Right atrium auricular region (tissue), 2 donors: ENCODE data around the gene COL8A2. TPM values are rescaled to one million over a fixed set of nuclear protein-coding genes. Genes with fewer than 3 reads are reported as not detected.

Experiments
- DNase-seq: peaks from one replicate; pipeline ENCODE4 v3.0.0-alpha.2; 2019; ENCODE audit warnings: low spot score
- H3K27ac ChIP-seq, 2 donors: fragments of 200-600 bp; sonication (generic); 1 replicate in 1 of 2; 2 replicates in 1 of 2; pipeline ENCODE4 v1.5.1; 2016 to 2019
- H3K27me3 ChIP-seq, 2 donors: fragments of 200-600 bp; sonication (generic); one replicate each; pipeline versions ENCODE4 v1.5.1 to v1.6.0; 2017 to 2019
- H3K36me3 ChIP-seq: fragments of 200-600 bp; sonication (generic); one replicate; pipeline ENCODE4 v1.5.1; 2016
- H3K4me1 ChIP-seq, 2 donors: fragments of 200-600 bp; sonication (generic); one replicate each; pipeline versions ENCODE4 v1.5.1 to v1.6.0; 2017 to 2019
- H3K4me3 ChIP-seq, 2 donors: fragments of 200-600 bp; sonication (generic); 1 replicate in 1 of 2; 2 replicates in 1 of 2; pipeline ENCODE4 v1.5.1; 2017 to 2019; ENCODE audit warnings: mild to moderate bottlenecking in 1 of 2, moderate library complexity in 1 of 2
- H3K9me3 ChIP-seq, 2 donors: fragments of 200-600 bp; sonication (generic); one replicate each; pipeline ENCODE4 v1.5.1; 2019
- total RNA-seq, 2 donors: library from RNA; depleted of rRNA; stranded (reverse); fragments of >200 nt; gene quantifications; one replicate each; pipeline ENCODE4 v1.1.0, GENCODE V29; 2016
- TF ChIP-seq, protein P1 (sequence below), 2 donors: fragments of 200-600 bp; sonication (generic); IDR thresholded peaks; one replicate each; pipeline ENCODE4 v1.5.1; 2019; ENCODE audit warnings: antibody characterized with exemption in 2 of 2

The COL8A2 gene
- total RNA-seq, 2 donors from 2014 or later = 3.5 to 4.5 TPM

DNA sequence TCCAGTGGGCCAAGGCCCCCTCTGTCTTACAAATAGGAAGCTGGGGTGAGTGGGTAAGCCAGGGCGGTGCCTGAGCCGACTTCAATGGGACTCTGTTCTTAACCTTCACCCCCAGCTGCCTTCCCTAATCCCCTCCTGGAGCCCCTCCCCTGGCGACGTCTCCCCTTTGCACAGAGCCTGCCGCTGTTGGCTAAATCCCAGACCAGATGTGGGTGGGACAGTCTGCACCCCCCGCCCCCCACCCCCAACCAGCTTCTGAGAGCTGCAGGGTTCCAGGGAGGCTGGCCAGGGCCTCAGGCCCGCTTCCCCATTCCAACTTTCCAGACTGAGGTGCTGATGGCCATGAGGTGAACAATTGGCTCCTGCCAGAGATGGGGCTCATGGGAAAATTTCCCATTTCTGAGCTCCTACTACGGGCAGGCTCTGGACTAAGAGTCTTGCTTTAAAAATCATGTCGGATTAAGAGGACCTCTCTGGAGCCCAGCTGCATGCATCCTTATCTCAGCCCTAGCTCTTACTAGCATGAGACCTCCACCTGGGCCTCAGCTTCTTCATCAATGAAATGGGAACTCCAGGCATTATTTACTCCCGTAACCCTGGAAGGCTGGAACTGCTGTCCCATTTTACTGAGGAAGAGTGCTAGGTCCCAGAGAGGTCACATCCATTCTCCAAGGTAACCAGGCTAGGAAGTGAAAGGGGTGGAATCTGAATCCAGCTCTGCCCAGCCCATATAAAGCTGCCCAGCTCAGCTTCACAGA is 6.4 kb downstream of the COL8A2 start:
- Histone ChIP-seq H3K36me3 (no peaks in the 10 kb centered on the region), H3K9me3 (no peaks in the 10 kb centered on the region), H3K27me3 (no peaks in the 10 kb centered on the region), H3K4me1 (peaks cover 0 to 30% of the 10 kb centered on the region in 2 donors), H3K4me3 (no peak overlapping the region), H3K27ac (no peak overlapping the region)
- TF ChIP-seq, protein P1, sequence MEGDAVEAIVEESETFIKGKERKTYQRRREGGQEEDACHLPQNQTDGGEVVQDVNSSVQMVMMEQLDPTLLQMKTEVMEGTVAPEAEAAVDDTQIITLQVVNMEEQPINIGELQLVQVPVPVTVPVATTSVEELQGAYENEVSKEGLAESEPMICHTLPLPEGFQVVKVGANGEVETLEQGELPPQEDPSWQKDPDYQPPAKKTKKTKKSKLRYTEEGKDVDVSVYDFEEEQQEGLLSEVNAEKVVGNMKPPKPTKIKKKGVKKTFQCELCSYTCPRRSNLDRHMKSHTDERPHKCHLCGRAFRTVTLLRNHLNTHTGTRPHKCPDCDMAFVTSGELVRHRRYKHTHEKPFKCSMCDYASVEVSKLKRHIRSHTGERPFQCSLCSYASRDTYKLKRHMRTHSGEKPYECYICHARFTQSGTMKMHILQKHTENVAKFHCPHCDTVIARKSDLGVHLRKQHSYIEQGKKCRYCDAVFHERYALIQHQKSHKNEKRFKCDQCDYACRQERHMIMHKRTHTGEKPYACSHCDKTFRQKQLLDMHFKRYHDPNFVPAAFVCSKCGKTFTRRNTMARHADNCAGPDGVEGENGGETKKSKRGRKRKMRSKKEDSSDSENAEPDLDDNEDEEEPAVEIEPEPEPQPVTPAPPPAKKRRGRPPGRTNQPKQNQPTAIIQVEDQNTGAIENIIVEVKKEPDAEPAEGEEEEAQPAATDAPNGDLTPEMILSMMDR (IDR thresholded peaks at IDR 0.05) = no peak
- no peak for DNase-seq

DNA sequence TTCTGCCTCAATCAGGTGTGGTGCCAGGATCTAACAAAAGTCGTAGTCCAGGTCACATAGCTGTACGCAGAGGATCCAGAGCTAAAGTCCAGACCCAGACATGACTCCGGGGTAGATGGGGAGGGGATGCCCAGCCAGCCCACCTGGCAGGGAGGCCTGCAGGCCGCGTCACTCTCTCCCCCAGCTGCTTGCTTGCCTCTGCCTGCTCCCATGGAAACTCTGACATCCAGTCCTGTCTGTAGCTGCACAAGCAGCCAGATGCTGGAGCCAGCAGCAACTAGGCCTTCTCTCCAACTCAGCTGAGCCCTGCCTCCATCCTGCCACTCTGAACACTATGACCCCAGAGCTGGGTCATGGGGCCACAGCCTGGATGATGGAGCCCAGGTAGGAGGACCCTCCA is 8.1 kb downstream of the COL8A2 start:
- H3K27ac ChIP-seq = no peak overlapping the region
- no peak overlapping the region for H3K4me3 ChIP-seq
- H3K27me3 ChIP-seq = no peaks in the 10 kb centered on the region
- no peak for DNase-seq
- H3K9me3 ChIP-seq = no peaks in the 10 kb centered on the region
- peaks cover 0 to 24% of the 10 kb centered on the region in 2 donors for H3K4me1 ChIP-seq
- no peaks in the 10 kb centered on the region for H3K36me3 ChIP-seq
- TF ChIP-seq, protein P1 (IDR thresholded peaks at IDR 0.05) = no peak

DNA sequence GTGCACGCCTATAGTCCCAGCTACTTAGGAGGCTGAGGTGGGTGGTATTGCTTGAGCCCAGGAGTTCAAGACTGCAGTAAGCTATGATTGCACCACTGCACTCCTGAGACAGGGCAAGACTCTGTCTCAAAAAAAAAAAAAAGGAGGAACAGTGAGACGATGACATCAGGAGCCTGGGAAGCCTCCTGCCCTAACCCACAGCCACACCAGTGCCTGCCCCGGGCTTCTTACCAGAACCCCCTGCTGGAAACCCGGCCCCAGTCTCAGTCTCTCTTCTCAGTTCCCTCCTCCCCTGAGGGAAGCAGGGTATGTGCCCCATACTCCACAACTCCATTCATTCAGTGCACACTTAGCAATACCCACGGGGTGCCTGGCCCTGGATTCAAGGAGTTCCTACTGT is 9.1 kb downstream of the COL8A2 start:
- H3K36me3 ChIP-seq = no peaks in the 10 kb centered on the region
- DNase-seq = no peak
- H3K27me3 ChIP-seq = no peaks in the 10 kb centered on the region
- H3K9me3 ChIP-seq = no peaks in the 10 kb centered on the region
- TF ChIP-seq, protein P1 (IDR thresholded peaks at IDR 0.05) = no peak
- peak overlapping the region in 1 of 2 donors; percentile 35 for H3K27ac ChIP-seq
- H3K4me1 ChIP-seq = peaks cover 0 to 24% of the 10 kb centered on the region in 2 donors
- no peak overlapping the region for H3K4me3 ChIP-seq

DNA sequence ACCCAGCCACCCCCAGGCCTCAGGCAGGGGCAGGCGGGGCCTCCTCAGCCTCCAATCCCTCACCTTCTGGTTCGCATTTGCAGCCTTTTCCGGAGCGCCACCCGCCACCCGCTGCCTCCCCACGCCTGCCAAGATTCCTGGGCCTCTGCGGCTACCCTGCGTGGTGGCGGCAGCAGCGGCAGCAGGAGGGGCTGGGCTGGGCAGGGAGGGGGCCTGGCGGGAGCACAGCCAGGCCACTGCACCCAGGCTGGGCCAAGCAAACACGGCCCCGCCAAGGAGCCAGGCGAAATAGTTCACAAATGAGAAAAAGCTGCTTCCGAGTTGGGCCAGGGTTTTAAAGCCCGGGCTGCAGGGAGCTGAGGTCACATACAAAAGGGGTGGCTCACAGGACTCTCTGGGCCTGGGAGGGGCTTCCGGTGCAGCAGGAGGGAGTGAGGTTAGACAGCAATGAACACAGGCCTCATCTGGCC is 9.8 kb downstream of the COL8A2 start:
- no peak overlapping the region for H3K4me3 ChIP-seq
- H3K27ac ChIP-seq = peak overlapping the region; percentile 31 to 35
- DNase-seq = no peak

DNA sequence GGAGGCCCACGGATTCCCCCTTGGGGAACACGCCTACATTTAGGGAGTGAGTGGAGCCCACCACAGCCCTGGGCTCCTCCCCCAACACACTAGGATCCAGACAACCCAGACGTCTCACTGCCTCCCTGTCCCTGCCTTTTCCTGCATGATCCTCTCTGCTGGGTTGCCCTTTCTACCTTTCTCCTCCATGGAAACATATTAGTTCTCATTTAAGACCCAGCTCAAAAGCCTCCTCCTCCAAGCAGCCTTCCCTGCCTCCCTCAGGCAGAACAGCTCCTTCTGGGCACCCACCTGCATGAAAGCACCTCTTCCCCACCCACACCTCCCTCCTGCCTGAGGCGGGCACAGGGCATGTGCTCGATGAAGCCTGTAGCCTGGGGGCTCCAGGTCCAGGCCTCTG is 10.7 kb downstream of the COL8A2 start:
- peaks cover 0 to 16% of the 10 kb centered on the region in 2 donors for H3K4me1 ChIP-seq
- no peak overlapping the region for H3K27ac ChIP-seq
- H3K27me3 ChIP-seq = no peaks in the 10 kb centered on the region
- no peaks in the 10 kb centered on the region for H3K36me3 ChIP-seq
- TF ChIP-seq, protein P1 (IDR thresholded peaks at IDR 0.05) = no peak
- no peak for DNase-seq
- H3K9me3 ChIP-seq = no peaks in the 10 kb centered on the region
- no peak overlapping the region for H3K4me3 ChIP-seq

More for the DNA sequence above, 9.8 kb downstream of the COL8A2 start:
- H3K36me3 ChIP-seq = no peaks in the 10 kb centered on the region
- no peaks in the 10 kb centered on the region for H3K27me3 ChIP-seq
- TF ChIP-seq, protein P1 (IDR thresholded peaks at IDR 0.05) = no peak
- H3K9me3 ChIP-seq = no peaks in the 10 kb centered on the region
- H3K4me1 ChIP-seq = peaks cover 0 to 24% of the 10 kb centered on the region in 2 donors
